Dedifferentiated amniotic fluid mesenchymal stem cell (primary cell): Measurements from ENCODE around the gene FCGR2B.
"Not testable (repeated sequence)": the region's sequence is repeated elsewhere in the genome, so short reads cannot be mapped to it uniquely, and the experiment has no call there.

ENCODE experiments used
- DNase-seq: peaks from one replicate; pipeline ENCODE4 v3.0.0-alpha.2; 2016; ENCODE audit errors: extremely low spot score

FCGR2B gene

GRCh38 chr1:161662684-161663339 is at the start of gene FCGR2B:
Gene FCGR2B (plus strand): TSS chr1:161663143. CDS start chr1:161663242, 99 bp downstream.
- DNase-seq = not testable (repeated sequence)

GRCh38 chr1:161616417-161616816 is 46.5 kb upstream of the FCGR2B start:
- not testable (repeated sequence) for DNase-seq

- not testable (repeated sequence) for DNase-seq
Measured at GRCh38 chr1:161618517-161618916, 44.4 kb upstream of the FCGR2B start.

- DNase-seq = not testable (repeated sequence)
Measured at GRCh38 chr1:161620399-161620798, 42.5 kb upstream of the FCGR2B start.

- peak; percentile 79 for DNase-seq
Measured at GRCh38 chr1:161621181-161622000, 41.6 kb upstream of the FCGR2B start.

- not testable (repeated sequence) for DNase-seq
Measured at GRCh38 chr1:161622054-161622453, 40.9 kb upstream of the FCGR2B start.

- not testable (repeated sequence) for DNase-seq
Measured at GRCh38 chr1:161623401-161624051, 39.4 kb upstream of the FCGR2B start.

GRCh38 chr1:161624605-161625004 is 38.3 kb upstream of the FCGR2B start:
- not testable (repeated sequence) for DNase-seq

- not testable (repeated sequence) for DNase-seq
Measured at GRCh38 chr1:161626445-161627146, 36.3 kb upstream of the FCGR2B start.

GRCh38 chr1:161630128-161630742 is 32.7 kb upstream of the FCGR2B start:
- not testable (repeated sequence) for DNase-seq

- DNase-seq = no peak
Measured at GRCh38 chr1:161631076-161631475, 31.9 kb upstream of the FCGR2B start, which contains the start of gene FCGR3B. Gene FCGR3B (minus strand): TSS chr1:161631176. CDS start chr1:161631094, 82 bp downstream.

- DNase-seq = not testable (repeated sequence)
Measured at GRCh38 chr1:161634993-161635392, 27.9 kb upstream of the FCGR2B start.

GRCh38 chr1:161636189-161636782 is 26.7 kb upstream of the FCGR2B start:
- DNase-seq = not testable (repeated sequence)

GRCh38 chr1:161636976-161637375 is 26.0 kb upstream of the FCGR2B start:
- not testable (repeated sequence) for DNase-seq

- not testable (repeated sequence) for DNase-seq
Measured at GRCh38 chr1:161638251-161638993, 24.5 kb upstream of the FCGR2B start.

GRCh38 chr1:161639203-161639602 is 23.7 kb upstream of the FCGR2B start:
- not testable (repeated sequence) for DNase-seq

- not testable (repeated sequence) for DNase-seq
Measured at GRCh38 chr1:161642697-161643096, 20.2 kb upstream of the FCGR2B start.

GRCh38 chr1:161643481-161644208 is 19.3 kb upstream of the FCGR2B start:
- DNase-seq = not testable (repeated sequence)

- DNase-seq = not testable (repeated sequence)
Measured at GRCh38 chr1:161644855-161645254, 18.1 kb upstream of the FCGR2B start.
